ENCODE results near the gene NKX1-1.
"Not testable (repeated sequence)": the region's sequence is repeated elsewhere in the genome, so short reads cannot be mapped to it uniquely, and the experiment has no call there.

Gene NKX1-1

GRCh38 chr4:1403591-1404572, 2.4 kb downstream of the NKX1-1 start:
- no peak for DNase-seq

GRCh38 chr4:1403177-1403583, 3.1 kb downstream of the NKX1-1 start:
- DNase-seq = no peak

DNA sequence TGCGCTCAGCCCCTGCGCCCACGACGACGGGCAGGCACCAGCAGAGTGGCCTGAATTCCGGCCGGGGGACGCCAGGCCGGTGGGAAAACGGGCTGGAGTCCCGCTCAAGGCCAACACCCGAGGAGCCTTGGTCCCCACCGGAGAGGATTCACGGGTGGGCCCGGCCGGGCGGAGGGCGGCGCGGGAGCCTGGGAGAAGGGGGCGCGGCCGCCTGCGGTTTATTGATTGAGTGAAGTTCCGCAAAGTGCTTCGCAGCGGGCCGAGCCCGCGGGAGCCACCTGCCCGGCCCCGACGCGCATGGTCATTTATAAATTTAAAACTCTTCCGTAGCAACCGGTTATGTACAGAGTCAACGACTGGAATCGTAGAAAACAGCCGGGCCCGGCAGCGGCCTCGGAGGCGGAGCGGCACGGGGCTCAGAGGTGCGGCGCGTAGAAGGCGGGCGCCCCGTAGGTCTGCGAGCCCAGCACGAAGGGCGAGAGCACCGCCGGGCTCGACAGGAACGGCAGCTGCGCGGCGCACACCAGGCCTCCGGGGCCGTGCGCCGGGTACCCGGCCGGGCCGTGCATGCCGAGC, 3.6 kb downstream of the NKX1-1 start:
- no peak for DNase-seq

- no peak for DNase-seq
Observed at GRCh38 chr4:1402021-1402515, 4.2 kb downstream of the NKX1-1 start.

DNA sequence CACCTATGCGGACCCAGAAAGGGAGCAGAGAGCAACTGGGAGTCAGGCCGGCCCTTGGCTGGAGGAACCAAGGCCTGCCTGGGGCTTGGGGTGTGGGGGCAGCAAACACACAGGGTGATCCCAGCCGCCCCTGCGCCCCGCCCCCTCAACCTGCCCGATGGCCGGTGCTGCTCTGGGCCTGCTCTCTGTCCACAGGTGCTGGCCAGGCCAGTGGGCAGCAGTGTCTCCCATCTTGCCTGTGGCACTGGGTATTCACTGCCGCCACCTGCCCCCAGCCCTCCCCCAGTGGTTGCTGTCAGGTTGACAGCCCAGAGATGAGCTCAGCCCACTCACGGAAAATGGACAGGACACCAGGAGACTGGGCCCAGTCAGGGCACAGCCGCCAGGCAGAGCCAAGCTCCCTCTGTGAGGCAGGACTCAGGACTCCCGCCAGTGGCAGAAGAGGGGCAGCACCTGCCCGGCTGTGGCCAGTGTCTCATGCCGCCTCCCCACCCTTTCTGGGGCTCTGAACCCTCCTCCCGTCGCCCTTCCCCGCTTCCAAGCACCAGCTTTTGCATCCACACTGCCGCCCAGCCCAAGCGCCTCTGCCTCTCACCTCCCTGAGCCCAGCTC, 4.7 kb downstream of the NKX1-1 start:
- DNase-seq = no peak

DNA sequence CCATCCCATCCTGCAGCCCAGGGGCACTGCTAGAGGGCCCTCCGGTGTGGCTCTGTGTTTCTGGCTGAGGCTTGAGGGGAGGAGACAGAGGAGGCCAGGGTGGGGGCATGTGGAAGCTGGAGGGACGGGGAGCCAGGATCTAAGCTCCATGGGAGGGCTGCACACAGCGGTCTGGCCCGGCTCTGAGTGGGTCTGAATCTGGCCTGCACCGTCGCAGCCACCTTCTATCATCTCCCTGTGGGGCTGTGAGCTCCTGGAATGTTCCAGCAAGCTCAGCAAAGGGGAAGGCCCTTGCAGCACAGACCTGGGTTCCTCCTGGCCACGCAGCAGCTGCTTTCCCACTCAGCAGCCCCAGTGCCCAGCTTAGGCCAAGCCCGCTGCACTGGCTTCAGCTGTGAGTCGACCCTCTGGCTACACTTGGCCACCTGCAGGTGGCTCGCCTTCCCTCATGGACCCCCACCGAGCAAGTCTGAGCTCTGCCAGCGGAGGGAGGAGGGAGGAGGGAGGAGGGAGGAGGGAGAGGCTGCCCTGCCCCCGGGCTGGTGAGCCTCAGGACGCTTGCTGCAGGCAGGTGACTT, 5.3 kb downstream of the NKX1-1 start:
- DNase-seq = no peak

GRCh38 chr4:1400191-1400805, 5.9 kb downstream of the NKX1-1 start:
- DNase-seq = no peak

DNA sequence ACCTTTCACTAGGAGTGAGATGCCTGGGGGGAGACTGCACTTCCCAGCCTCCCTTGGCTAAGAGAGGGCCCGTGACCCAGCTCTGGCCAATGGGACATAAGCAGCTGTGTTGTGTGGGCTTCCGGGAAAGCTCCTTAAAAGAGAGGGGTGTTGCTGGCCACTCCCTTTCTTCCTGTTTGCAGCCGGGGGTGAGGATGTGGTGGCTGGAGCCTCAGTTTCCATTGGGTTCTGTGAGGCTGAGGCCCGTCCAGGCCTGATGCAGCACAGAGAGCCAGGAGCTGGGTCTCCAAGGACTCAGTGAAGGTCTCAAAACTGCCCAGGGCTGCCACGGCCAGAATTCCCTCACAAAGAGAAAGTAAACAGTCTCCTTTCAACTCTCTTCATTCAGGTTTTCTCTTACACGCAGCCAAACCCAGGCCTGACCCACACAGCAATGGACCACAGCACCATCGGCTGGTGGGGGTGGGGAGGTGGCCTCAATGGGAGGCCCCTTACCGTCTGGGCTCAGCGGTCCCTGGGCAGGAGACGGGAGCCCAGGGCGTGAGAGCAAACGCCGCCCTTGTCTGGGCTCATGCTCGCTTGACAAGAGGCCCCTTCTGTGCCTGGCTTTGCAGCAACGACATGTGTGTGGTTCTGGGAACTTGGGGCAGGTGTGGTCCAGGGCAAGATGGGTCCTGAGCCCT, 6.6 kb downstream of the NKX1-1 start:
- no peak for DNase-seq

DNA sequence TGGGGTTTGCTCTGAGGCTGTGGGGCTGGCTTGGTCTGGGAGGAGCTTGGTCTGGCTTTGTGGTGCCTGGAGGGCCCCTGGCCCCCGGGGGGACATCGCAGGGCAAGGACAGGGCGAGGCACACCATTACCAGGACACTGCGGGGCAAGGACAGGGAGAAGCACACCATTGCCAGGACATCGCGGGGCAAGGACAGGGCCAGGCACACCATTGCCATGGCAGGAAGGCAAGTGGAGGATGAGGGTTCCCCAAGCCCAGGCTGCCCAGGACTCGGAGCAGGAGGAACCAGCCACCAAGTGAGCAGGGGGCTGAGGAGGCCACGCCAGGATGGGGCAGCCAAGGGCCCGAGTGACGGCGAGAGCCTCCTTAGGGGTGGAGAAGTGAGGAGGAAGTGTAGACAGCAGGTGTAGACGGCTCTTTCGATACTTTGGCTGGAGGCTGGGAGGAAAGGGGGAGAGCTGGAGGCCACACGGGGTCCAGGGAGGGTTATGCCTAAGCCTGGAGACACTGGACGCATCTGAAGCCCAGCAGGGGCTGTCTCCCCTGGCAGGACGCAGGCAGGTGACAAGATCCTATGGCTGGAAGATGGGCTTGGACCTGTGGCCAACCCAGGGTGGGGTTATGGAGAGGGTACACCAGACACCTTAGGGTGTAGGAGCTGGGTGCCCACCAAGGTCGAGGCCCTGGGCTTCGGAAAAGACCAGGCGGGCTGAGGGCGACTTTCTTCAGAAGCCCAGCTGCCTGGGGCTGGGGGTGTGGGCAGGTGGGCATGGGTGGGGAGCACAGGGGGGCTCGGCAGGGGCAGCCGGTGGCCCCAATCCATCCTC, 7.3 kb downstream of the NKX1-1 start:
- DNase-seq = no peak

GRCh38 chr4:1396806-1397455, 9.3 kb downstream of the NKX1-1 start:
- no peak for DNase-seq

DNA sequence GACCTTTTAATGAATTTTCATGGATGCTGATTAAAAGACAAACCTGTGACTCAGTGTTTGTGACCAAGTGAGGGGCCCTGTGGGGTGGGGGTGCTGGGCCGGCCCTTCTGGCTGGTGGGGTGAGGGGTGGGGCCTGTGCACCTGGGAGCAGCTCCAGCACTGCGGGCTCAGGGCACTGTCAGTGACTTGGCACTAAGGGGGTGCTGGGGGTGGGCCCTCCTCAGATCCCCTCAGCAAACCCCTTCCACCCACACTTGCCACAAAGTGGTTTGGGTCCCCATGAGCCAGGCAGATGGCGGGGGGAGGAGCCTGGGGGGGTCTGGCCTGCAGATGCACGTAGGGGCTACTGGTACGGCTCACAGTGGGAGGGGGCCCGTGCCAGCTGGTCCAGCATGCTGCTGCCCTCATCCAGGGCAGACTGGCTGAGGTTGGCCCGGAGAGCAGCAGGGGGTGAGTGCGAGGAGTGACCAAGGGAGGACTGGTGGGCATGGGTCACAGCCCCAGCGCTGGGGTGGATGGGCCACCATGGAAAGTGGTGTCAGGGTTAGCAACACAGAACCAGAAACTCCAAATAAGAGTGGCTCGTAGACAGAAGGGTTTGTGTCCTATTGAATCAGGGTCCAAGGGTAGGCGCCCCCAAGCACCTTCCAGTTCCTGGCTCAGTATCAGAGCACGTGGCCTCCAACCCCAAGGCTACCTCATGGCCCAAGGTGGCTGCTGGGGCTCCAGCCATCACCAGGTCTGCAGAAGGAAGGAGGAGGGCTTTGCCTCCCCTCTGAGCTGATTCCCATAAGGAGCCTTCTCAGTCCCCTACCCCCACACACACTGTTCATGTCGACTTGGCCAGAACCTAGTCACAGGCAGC, 10.1 kb downstream of the NKX1-1 start:
- DNase-seq = no peak

GRCh38 chr4:1395389-1395820, 10.8 kb downstream of the NKX1-1 start:
- not testable (repeated sequence) for DNase-seq

DNA sequence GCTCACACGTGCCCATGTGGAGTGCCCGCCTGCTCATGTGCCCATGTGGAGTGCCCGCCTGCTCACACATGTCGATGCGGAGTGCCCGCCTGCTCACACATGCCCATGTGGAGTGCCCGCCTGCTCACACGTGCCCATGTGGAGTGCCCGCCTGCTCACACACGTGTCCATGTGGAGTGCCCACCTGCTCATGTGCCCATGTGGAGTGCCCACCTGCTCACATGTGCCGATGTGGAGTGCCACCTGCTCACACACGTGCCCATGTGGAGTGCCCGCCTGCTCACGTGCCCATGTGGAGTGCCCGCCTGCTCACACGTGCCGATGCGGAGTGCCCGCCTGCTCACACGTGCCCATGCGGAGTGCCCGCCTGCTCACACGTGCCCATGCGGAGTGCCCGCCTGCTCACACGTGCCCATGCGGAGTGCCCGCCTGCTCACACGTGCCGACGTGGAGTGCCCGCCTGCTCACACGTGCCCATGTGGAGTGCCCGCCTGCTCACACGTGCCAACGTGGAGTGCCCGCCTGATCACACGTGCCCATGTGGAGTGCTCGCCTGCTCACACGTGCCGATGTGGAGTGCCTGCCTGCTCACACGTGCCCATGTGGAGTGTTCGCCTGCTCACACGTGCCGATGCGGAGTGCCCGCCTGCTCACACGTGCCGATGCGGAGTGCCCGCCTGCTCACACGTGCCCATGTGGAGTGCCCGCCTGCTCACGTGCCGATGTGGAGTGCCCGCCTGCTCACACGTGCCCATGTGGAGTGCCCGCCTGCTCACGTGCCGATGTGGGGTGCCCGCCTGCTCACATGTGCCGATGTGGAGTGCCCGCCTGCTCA, 11.5 kb downstream of the NKX1-1 start:
- DNase-seq = not testable (repeated sequence)

DNA sequence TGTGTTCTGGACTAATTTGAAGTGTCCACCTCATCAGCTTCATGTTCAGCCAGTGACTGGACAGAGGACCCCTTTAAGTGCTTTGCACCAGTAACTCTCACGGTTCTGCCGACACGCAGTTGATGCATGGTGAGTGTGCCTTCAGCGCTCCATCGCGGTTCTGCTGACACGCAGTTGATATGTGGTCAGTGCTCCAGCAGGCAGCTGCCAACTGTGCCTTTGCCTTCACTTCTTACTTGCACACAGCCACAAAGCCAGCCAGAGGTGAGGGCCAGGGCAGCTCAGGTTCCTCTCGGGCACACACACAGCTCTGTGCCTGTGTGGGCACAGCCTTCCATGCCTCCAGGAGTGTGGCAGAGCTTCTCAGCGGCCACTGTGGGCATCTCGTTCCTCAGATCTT, 12.4 kb downstream of the NKX1-1 start:
- no peak for DNase-seq

DNA sequence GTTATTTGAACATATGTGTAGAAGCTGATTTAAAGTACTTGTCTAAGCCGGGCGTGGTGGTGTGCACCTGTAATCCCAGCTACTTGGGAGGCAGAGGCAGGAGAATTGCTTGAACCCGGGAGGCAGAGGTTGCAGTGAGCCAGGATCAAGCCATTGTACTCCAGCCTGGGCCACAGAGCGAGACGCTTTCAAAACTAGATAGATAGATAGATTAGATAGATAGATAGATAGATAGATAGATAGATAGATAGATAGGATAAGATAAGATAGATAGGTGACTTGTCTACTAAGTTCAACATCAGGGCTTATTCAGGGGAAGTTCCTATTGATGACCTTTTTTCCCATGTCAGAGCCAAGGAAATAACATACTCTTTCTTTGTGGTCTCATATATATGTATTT, 12.9 kb downstream of the NKX1-1 start:
- DNase-seq = not testable (repeated sequence)

GRCh38 chr4:1385373-1386340, 20.6 kb downstream of the NKX1-1 start:
- no peak for DNase-seq

DNA sequence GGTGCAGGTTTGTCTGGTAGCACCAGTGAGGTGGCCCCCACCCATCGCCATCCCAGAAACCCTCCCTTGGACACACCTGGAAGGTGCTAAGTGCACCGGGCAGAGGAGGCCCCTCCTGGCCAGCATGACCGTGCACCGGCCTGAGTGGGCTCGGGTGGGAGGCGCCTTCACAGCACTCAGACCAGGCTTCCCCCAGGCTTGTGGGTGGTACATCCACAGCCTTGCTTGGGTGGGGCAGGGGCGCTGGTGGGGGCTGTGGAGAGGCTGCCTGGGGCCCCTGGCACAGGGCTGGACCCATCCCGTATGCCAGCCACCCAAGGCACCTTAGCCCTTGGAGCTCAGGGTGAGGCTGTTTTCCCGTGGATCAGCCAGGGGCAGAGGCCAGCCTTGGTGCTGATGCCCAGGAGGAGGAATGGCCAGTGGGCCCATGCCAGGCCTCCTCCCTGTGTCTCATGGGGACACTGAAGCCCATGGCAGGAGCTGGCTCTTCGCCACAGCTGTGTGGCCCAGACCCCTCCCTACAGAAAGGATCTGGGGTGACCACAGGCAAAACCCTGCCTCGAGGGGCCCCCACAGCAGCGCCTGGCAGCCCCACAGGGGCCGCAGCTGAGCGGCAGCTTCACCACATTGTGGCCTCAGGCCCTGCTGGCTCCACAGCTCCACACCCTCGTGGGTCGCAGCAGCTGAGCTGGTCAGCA, 21.4 kb downstream of the NKX1-1 start:
- DNase-seq = no peak
